ENCODE measurements around the gene PLXNA4.

PLXNA4 gene

GRCh38 chr7:132368246-132368900 lies 207.9 kb downstream of the PLXNA4 start:
- H3K4me1 Mint-ChIP-seq = no peaks in the 10 kb centered on the region
- peaks cover 3% of the 10 kb centered on the region for H3K27me3 Mint-ChIP-seq
- no peak overlapping the region for H3K27ac Mint-ChIP-seq
- no peaks in the 10 kb centered on the region for H3K36me3 Mint-ChIP-seq
- H3K4me3 Mint-ChIP-seq = no peak overlapping the region
- no peaks in the 10 kb centered on the region for H3K9me3 Mint-ChIP-seq

GRCh38 chr7:132367795-132368194 lies 208.5 kb downstream of the PLXNA4 start:
- no peak overlapping the region for H3K27ac Mint-ChIP-seq
- no peaks in the 10 kb centered on the region for H3K9me3 Mint-ChIP-seq
- no peaks in the 10 kb centered on the region for H3K4me1 Mint-ChIP-seq
- peaks cover 3% of the 10 kb centered on the region for H3K27me3 Mint-ChIP-seq
- no peak overlapping the region for H3K4me3 Mint-ChIP-seq
- H3K36me3 Mint-ChIP-seq = no peaks in the 10 kb centered on the region

GRCh38 chr7:132367004-132367403 lies 209.3 kb downstream of the PLXNA4 start:
- Mint-ChIP-seq H3K36me3 (no peaks in the 10 kb centered on the region), H3K9me3 (no peaks in the 10 kb centered on the region), H3K4me3 (no peak overlapping the region), H3K27ac (no peak overlapping the region), H3K4me1 (no peaks in the 10 kb centered on the region), H3K27me3 (peaks cover 3% of the 10 kb centered on the region)

DNA sequence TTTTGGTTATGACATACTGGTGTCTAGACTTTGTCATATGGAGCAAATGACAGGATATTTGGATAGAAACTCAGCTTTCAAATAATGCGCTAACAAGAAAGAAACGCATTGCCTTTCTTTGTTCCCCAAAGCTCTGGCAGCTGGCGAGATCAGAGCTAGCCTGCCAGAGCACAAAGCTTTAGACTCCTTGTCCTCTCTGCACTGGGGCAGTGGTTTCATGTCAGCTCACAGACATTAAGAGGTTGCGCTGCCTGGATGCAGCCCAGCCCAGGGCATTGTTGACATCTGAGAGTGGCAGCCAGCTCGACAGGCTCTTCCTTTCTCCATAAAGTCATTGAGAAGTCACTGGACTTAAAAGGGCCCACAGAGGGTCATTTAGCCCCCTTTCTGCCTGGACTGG lies 212.0 kb downstream of the PLXNA4 start:
- Mint-ChIP-seq H3K9me3 (no peaks in the 10 kb centered on the region), H3K4me1 (no peaks in the 10 kb centered on the region), H3K4me3 (no peak overlapping the region), H3K27ac (no peak overlapping the region), H3K36me3 (no peaks in the 10 kb centered on the region), H3K27me3 (peaks cover 3% of the 10 kb centered on the region)

DNA sequence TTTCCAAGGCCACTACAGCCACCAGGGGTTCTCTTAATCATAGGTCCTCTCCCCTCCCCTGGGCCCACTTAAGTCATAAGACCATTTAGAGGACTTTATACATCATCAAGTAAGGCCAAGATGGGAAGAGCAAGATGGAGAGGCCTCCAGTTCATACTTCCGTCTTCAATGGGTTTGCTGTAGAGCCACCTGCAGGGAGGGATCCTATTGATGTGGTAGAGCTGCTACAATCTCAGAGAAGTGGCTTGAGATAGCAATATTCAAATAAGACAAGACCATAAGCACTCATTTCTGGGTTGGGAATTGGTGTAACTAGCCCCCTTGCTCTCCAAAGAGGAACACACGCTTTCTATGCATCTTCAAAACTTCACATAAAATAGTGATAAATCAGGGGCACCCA lies 214.2 kb downstream of the PLXNA4 start:
- H3K4me1 Mint-ChIP-seq = no peaks in the 10 kb centered on the region
- peaks cover 3% of the 10 kb centered on the region for H3K27me3 Mint-ChIP-seq
- no peak overlapping the region for H3K4me3 Mint-ChIP-seq
- H3K9me3 Mint-ChIP-seq = no peaks in the 10 kb centered on the region
- H3K27ac Mint-ChIP-seq = no peak overlapping the region
- no peaks in the 10 kb centered on the region for H3K36me3 Mint-ChIP-seq

DNA sequence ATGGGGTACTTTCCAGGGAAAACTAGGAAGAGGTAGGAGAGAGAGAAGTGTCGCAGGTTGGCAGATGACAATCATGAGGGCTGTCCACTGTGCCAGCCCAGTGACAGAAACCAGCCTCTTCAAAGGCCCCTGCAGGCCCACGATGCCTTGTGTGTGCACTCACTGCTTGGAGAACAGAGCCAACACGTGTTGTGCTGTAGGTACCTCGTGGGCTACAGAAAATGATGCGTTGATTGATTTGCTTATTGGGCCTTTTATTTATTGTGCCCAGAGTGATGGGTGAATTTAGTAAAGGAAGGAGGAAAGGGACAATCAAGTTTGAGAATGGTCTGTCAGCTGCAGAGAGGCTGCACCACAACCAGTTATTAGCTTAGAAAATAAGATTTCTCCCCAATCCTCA lies 215.1 kb downstream of the PLXNA4 start:
- Mint-ChIP-seq H3K4me3 (no peak overlapping the region), H3K36me3 (no peaks in the 10 kb centered on the region), H3K27me3 (peaks cover 3% of the 10 kb centered on the region)

DNA sequence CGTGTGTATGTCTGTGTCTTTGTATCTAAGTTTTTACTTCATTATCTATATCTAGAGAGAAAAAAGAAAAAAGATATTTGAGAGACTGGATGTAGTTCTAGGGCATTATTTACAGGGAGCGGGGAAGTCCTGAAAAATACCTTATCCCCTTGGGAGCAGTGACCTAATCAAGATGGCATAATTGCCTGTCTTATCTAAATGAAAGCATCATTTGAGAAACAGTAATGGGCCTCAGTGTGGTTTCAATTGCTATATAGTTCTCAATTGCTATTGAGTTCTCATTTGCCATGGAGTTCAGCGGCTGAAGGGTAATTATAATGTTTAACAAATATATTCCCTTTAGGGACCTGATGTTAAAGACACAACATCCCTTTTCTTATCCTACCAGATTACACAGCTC lies 216.5 kb downstream of the PLXNA4 start:
- Mint-ChIP-seq H3K27ac (no peak overlapping the region), H3K4me1 (no peaks in the 10 kb centered on the region), H3K27me3 (no peaks in the 10 kb centered on the region), H3K36me3 (no peaks in the 10 kb centered on the region), H3K9me3 (no peaks in the 10 kb centered on the region), H3K4me3 (no peak overlapping the region)

More for the DNA sequence above, 215.1 kb downstream of the PLXNA4 start:
- Mint-ChIP-seq H3K27ac (no peak overlapping the region), H3K4me1 (no peaks in the 10 kb centered on the region), H3K9me3 (no peaks in the 10 kb centered on the region)

DNA sequence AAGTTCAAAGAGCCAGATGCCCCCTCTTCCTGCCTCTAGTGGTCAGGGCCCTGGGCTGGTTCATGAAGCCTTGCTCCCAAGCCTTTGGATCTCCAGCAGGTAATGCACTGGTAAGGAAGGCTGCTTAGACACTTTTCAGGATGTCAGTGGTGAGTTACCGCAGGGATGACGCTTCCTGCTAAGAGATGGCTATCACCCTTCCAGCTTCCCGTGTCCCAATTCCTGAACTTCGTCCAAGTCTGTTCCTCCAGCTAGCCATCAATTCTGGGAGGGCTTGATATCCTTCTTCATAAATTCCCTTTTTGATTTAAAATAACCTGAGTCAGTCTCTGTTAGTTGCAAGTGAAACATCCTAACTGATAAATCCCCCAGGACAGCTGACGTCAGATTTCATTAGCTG lies 221.2 kb downstream of the PLXNA4 start:
- Mint-ChIP-seq H3K36me3 (no peaks in the 10 kb centered on the region), H3K4me1 (no peaks in the 10 kb centered on the region), H3K9me3 (no peaks in the 10 kb centered on the region), H3K27me3 (peaks cover 15% of the 10 kb centered on the region), H3K4me3 (no peak overlapping the region), H3K27ac (no peak overlapping the region)

GRCh38 chr7:132354527-132354926 lies 221.7 kb downstream of the PLXNA4 start:
- Mint-ChIP-seq H3K36me3 (no peaks in the 10 kb centered on the region), H3K4me1 (no peaks in the 10 kb centered on the region), H3K27me3 (peaks cover 15% of the 10 kb centered on the region), H3K27ac (no peak overlapping the region), H3K9me3 (no peaks in the 10 kb centered on the region), H3K4me3 (no peak overlapping the region)

DNA sequence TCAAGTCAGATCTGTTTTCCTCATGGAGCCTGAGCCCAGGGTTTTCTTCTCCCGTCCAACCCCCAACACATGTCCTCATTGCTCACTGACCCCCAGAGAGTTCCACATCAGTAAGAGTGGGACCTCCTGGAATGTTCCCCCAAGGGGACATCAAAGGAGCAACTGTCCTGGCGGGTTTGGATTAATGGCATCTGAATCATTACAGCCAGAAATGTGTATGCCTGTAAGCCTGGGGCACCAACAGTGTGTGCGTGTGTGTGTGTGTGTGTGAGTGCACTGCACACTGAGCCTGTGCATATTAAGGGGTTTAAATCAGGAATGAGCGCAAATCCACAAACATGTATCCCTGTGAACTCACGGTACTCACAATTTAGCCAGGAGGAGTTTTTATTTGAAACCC lies 222.3 kb downstream of the PLXNA4 start:
- Mint-ChIP-seq H3K4me1 (no peaks in the 10 kb centered on the region), H3K27me3 (peaks cover 17% of the 10 kb centered on the region), H3K9me3 (no peaks in the 10 kb centered on the region), H3K36me3 (no peaks in the 10 kb centered on the region), H3K4me3 (no peak overlapping the region), H3K27ac (peak overlapping the region; percentile 51)

- Mint-ChIP-seq H3K9me3 (no peaks in the 10 kb centered on the region), H3K36me3 (no peaks in the 10 kb centered on the region), H3K27me3 (peaks cover 22% of the 10 kb centered on the region), H3K27ac (no peak overlapping the region), H3K4me1 (no peaks in the 10 kb centered on the region), H3K4me3 (no peak overlapping the region)
Observed at GRCh38 chr7:132352800-132353199, 223.5 kb downstream of the PLXNA4 start.

- Mint-ChIP-seq H3K4me1 (no peaks in the 10 kb centered on the region), H3K27me3 (peaks cover 23% of the 10 kb centered on the region), H3K9me3 (no peaks in the 10 kb centered on the region), H3K27ac (no peak overlapping the region), H3K4me3 (no peak overlapping the region), H3K36me3 (no peaks in the 10 kb centered on the region)
Observed at GRCh38 chr7:132351954-132352499, 224.2 kb downstream of the PLXNA4 start.

- no peaks in the 10 kb centered on the region for H3K36me3 Mint-ChIP-seq
- H3K27ac Mint-ChIP-seq = no peak overlapping the region
- H3K27me3 Mint-ChIP-seq = peaks cover 25% of the 10 kb centered on the region
- H3K4me1 Mint-ChIP-seq = no peaks in the 10 kb centered on the region
- no peaks in the 10 kb centered on the region for H3K9me3 Mint-ChIP-seq
- H3K4me3 Mint-ChIP-seq = no peak overlapping the region
Observed at GRCh38 chr7:132350741-132351140, 225.5 kb downstream of the PLXNA4 start.

DNA sequence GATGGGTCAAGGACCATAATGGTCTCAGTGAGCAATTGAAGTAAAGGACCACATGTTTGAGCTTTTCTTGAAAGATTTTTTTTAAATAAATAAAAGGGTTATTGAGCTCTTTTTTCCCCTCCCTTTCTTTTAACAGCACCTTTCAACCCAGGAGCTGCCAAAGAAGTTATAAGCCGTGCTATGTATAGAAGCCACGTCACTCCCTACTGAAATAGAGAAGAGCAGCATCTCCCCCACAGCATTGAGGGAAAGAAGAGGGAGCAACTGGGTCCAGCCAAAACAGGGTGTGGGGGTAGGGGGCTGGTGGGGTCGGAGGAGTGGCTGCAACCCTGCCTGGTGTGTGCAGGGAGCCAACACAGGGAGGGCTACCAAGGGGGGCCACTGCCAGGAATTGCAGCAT lies 227.2 kb downstream of the PLXNA4 start:
- Mint-ChIP-seq H3K9me3 (no peaks in the 10 kb centered on the region), H3K27ac (no peak overlapping the region), H3K4me3 (no peak overlapping the region), H3K36me3 (no peaks in the 10 kb centered on the region), H3K4me1 (no peaks in the 10 kb centered on the region), H3K27me3 (peaks cover 23% of the 10 kb centered on the region)

GRCh38 chr7:132348341-132348740 lies 227.9 kb downstream of the PLXNA4 start:
- no peak overlapping the region for H3K27ac Mint-ChIP-seq
- H3K27me3 Mint-ChIP-seq = peaks cover 21% of the 10 kb centered on the region
- no peaks in the 10 kb centered on the region for H3K36me3 Mint-ChIP-seq
- no peaks in the 10 kb centered on the region for H3K4me1 Mint-ChIP-seq
- no peak overlapping the region for H3K4me3 Mint-ChIP-seq
- no peaks in the 10 kb centered on the region for H3K9me3 Mint-ChIP-seq

DNA sequence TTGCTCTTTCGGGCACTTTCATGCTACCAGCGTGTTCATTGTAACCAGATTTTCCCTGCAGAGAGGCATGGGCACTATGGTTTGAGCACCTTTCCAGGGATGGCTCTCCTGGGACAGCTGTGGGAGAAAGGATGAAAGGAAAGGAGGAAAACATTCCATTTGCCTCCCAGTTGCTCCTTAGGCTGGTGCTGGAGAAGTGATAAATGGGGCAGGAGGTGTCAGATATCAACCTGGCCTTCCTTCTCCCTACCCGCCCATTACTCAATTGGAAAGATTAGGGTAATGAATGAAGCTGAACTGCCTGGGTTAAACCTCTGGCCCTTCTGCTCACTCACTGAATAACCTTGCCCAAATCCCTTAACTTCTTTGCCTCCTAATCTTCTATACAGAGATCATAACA lies 228.4 kb downstream of the PLXNA4 start:
- H3K4me1 Mint-ChIP-seq = no peaks in the 10 kb centered on the region
- H3K27me3 Mint-ChIP-seq = peaks cover 18% of the 10 kb centered on the region
- H3K9me3 Mint-ChIP-seq = no peaks in the 10 kb centered on the region
- H3K36me3 Mint-ChIP-seq = no peaks in the 10 kb centered on the region
- no peak overlapping the region for H3K27ac Mint-ChIP-seq
- no peak overlapping the region for H3K4me3 Mint-ChIP-seq

- no peaks in the 10 kb centered on the region for H3K4me1 Mint-ChIP-seq
- H3K36me3 Mint-ChIP-seq = no peaks in the 10 kb centered on the region
- H3K4me3 Mint-ChIP-seq = no peak overlapping the region
- peaks cover 13% of the 10 kb centered on the region for H3K27me3 Mint-ChIP-seq
- no peak overlapping the region for H3K27ac Mint-ChIP-seq
- H3K9me3 Mint-ChIP-seq = no peaks in the 10 kb centered on the region
Observed at GRCh38 chr7:132347123-132347522, 229.1 kb downstream of the PLXNA4 start.
